ENCODE results near the gene OR5K1. TPM values are rescaled to one million over a fixed set of nuclear protein-coding genes. Genes with fewer than 3 reads are reported as not detected.

OR5K1 gene
- polyA plus RNA-seq, 2 of the 4 experiments (the other 2 are of a cell fraction): not detected

DNA sequence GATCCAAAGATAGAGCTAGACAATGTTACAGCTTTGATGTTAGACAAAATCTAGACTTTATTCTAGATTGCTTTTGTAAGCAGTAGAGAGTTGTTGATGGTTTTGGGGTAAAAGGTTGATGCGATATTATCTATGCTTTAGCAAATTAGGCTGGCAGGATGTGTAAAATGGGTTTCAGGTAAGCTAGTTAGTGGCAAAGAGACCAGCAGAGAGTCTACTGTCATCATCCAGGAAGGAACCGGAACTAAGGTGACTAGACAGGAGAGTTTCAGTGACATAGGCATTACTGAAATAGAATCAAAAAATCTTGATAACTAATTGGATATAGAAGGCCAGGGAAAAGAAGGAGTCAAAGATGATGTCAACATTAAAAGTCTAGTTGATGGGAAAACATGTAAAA lies 45.6 kb downstream of the OR5K1 start (continued):
- TF ChIP-seq ZSCAN20 (CRISPR knock-in tag; IDR thresholded peaks at IDR 0.05) (no peak), PHF8 (IDR thresholded peaks at IDR 0.05; ENCODE audit: borderline replicate concordance, low read depth) (no peak), EHMT2 (IDR thresholded peaks at IDR 0.05; ENCODE audit: low read depth) (no peak)
- TF ChIP-seq, protein P1, sequence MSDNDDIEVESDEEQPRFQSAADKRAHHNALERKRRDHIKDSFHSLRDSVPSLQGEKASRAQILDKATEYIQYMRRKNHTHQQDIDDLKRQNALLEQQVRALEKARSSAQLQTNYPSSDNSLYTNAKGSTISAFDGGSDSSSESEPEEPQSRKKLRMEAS (IDR thresholded peaks at IDR 0.05): no peak

DNA sequence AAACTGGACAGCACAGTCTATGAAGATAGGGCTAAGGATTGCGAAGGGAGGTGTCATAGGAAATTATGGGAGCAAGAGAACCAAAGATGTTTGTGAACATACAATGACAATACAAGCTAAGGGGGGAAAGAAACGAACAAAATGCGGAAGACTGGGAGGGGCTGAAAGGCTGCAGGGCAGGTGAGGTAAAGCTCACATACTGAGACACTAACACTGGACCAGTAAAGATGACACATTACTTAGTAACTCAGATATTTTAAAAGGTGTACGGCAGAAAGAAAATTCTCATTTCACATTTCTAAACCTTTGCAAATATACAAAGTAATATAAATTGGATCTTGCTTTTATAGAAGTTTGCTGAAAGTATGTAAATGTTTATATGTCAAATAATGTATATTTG lies 49.6 kb downstream of the OR5K1 start:
- Histone ChIP-seq H3K4me3 (no peak overlapping the region), H3K27ac (no peak overlapping the region), H3K9me3 (no peaks in the 10 kb centered on the region), H3K4me2 (no peak overlapping the region), H3K4me1 (peaks cover 6% of the 10 kb centered on the region; the same call in 1 of the 3 replicates)
- FAIRE-seq (no peak), DNase-seq (ENCODE audit: low read depth in 1 of 2, low spot score in 1 of 2) (no peak), ATAC-seq (no peak)
- POLR2A ChIA-PET: no interaction called here
- TF ChIP-seq BHLHE40 (IDR thresholded peaks at IDR 0.05; ENCODE audit: low read depth, low read length) (no peak), CBX2 (IDR thresholded peaks at IDR 0.05; ENCODE audit: borderline replicate concordance, low read depth) (no peak)
- 79% methylated on average over 4 of the region's 4 CpGs for WGBS (ENCODE audit: missing lambda C conversion rate)
- CTCF ChIA-PET: no interaction called here

DNA sequence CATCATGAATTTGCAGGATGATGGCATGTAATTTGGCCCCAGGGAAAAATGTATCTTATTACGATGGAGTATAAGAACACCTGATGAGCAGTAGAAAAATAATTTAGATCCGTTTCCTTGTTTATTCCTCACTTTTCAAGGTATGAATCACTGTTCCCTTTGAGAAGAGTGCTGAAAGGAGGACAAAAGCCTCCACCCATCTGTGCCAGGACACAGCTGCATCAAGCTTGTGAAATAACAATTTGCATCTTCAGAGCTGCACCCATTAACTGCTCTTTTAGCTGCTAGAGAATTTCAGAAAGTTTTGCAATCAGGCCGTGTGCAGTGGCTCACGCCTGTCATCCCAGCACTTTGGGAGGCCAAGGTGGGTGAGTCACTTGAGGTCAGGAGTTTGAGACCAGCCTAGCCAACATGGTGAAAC lies 50.1 kb downstream of the OR5K1 start:
- 22% methylated on average over 4 of the region's 4 CpGs for WGBS (ENCODE audit: missing lambda C conversion rate)
- DNase-seq (ENCODE audit: low read depth in 1 of 2, low spot score in 1 of 2) (peak in 1 of 2 experiments; percentile 34), FAIRE-seq (no peak), ATAC-seq (peak; percentile 54 to 59)
- TF ChIP-seq FOSL2 (IDR thresholded peaks at IDR 0.05) (no peak), FOSL2 (CRISPR knock-in tag; IDR thresholded peaks at IDR 0.05) (0 out of 2 replicates have a peak, but pooled peaks have one; percentile 28), CBX8 (IDR thresholded peaks at IDR 0.05) (no peak), HDAC2 (IDR thresholded peaks at IDR 0.05) (no peak), RARB (CRISPR knock-in tag; IDR thresholded peaks at IDR 0.05) (no peak), RAD21 (conservative IDR thresholded peaks at IDR 0.05 in 1 of 2, IDR thresholded peaks at IDR 0.05 in 1 of 2) (no peak)
- TF ChIP-seq, protein P2, sequence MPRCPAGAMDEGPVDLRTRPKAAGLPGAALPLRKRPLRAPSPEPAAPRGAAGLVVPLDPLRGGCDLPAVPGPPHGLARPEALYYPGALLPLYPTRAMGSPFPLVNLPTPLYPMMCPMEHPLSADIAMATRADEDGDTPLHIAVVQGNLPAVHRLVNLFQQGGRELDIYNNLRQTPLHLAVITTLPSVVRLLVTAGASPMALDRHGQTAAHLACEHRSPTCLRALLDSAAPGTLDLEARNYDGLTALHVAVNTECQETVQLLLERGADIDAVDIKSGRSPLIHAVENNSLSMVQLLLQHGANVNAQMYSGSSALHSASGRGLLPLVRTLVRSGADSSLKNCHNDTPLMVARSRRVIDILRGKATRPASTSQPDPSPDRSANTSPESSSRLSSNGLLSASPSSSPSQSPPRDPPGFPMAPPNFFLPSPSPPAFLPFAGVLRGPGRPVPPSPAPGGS (IDR thresholded peaks at IDR 0.05): no peak
- TF ChIP-seq, protein P3, sequence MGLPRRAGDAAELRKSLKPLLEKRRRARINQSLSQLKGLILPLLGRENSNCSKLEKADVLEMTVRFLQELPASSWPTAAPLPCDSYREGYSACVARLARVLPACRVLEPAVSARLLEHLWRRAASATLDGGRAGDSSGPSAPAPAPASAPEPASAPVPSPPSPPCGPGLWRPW (IDR thresholded peaks at IDR 0.05): no peak
- H3K4me1 ChIP-seq: peaks cover 6% of the 10 kb centered on the region; the same call in 1 of the 3 replicates
- no peaks in the 10 kb centered on the region for H3K9me3 ChIP-seq
- POLR2A ChIA-PET: no interaction called here
- H3K4me2 ChIP-seq: peak overlapping the region; percentile 11; the same call in 1 of the 3 replicates
- CTCF ChIA-PET: no interaction called here
- H3K4me3 ChIP-seq: no peak overlapping the region
- H3K27ac ChIP-seq: no peak overlapping the region

DNA sequence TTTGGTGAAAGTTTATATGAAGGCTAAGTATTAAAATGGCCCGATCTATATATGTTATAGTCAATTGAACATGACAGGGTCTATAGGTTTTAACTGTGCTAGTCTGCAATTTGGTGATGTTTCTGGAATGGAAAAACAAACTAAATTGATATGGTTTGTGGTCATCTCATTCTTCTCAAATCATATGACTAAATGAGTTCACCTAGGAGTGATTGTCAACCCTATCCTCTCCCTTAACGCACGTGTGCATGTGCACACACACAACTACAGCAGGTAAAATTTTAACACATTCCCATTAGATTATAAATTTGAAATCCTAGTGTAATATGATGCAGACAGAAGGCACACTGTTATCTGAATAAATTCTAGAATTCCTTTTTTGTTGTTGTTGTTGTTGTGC lies 50.7 kb downstream of the OR5K1 start:
- Histone ChIP-seq H3K4me1 (peaks cover 6% of the 10 kb centered on the region; the same call in 1 of the 3 replicates), H3K4me3 (no peak overlapping the region), H3K9me3 (no peaks in the 10 kb centered on the region), H3K27ac (no peak overlapping the region), H3K4me2 (no peak overlapping the region)
- WGBS (ENCODE audit: missing lambda C conversion rate): 97% methylated on average over 3 of the region's 3 CpGs
- DNase-seq (ENCODE audit: low read depth in 1 of 2, low spot score in 1 of 2): no peak
- POLR2A ChIA-PET: no interaction called here
- CTCF ChIA-PET: interaction anchor here (1.2 kb wide), 1 partner anchor 474 kb away, joined by 3 read pairs; no protein-coding TSS in a partner anchor
- FAIRE-seq: no peak
- no peak for TF ChIP-seq NFE2L2 (conservative IDR thresholded peaks at IDR 0.05; ENCODE audit: low read length)
- TF ChIP-seq EHF (CRISPR knock-in tag; IDR thresholded peaks at IDR 0.05): no peak
- TF ChIP-seq, protein P4, sequence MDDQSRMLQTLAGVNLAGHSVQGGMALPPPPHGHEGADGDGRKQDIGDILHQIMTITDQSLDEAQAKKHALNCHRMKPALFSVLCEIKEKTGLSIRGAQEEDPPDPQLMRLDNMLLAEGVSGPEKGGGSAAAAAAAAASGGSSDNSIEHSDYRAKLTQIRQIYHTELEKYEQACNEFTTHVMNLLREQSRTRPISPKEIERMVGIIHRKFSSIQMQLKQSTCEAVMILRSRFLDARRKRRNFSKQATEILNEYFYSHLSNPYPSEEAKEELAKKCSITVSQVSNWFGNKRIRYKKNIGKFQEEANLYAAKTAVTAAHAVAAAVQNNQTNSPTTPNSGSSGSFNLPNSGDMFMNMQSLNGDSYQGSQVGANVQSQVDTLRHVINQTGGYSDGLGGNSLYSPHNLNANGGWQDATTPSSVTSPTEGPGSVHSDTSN (IDR thresholded peaks at IDR 0.05): no peak
- no peak for TF ChIP-seq FOXS1 (CRISPR knock-in tag; IDR thresholded peaks at IDR 0.05)
- no peak for TF ChIP-seq JUN (IDR thresholded peaks at IDR 0.05)
- TF ChIP-seq TFCP2L1 (CRISPR knock-in tag; IDR thresholded peaks at IDR 0.05): no peak
- no peak for TF ChIP-seq ZFP36 (IDR thresholded peaks at IDR 0.05; ENCODE audit: borderline replicate concordance, partially characterized antibody)
- TF ChIP-seq ZC3H11A (IDR thresholded peaks at IDR 0.05): no peak
- TF ChIP-seq, protein P5, sequence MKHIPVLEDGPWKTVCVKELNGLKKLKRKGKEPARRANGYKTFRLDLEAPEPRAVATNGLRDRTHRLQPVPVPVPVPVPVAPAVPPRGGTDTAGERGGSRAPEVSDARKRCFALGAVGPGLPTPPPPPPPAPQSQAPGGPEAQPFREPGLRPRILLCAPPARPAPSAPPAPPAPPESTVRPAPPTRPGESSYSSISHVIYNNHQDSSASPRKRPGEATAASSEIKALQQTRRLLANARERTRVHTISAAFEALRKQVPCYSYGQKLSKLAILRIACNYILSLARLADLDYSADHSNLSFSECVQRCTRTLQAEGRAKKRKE (CRISPR knock-in tag; IDR thresholded peaks at IDR 0.05; ENCODE audit: low read depth): no peak
- no peak for ATAC-seq
